GM18519 (cell line): Measurements from ENCODE around the gene HBB.

Experiments used
- ATAC-seq: cut with Tn5 transposase; IDR thresholded peaks from one replicate; pipeline ENCODE4 v1.9.1; 2021; ENCODE audit warnings: mild to moderate bottlenecking, moderate library complexity; ENCODE audit not compliant: unreplicated experiment, low FRiP score

The HBB gene

GRCh38 chr11:5229356-5229755 is 2.5 kb upstream of the HBB start:
- ATAC-seq, result no peak

GRCh38 chr11:5228124-5228523 is 1.3 kb upstream of the HBB start:
- no peak for ATAC-seq

- ATAC-seq, result no peak
These were observed 810 bp upstream of the HBB start for GRCh38 chr11:5227681-5228080.

GRCh38 chr11:5225480-5225871 is 1.4 kb downstream of the HBB start:
- ATAC-seq, result no peak

GRCh38 chr11:5224538-5225479 is 2.1 kb downstream of the HBB start:
- ATAC-seq, result no peak

GRCh38 chr11:5223686-5224085 is 3.2 kb downstream of the HBB start:
- ATAC-seq, result no peak

- ATAC-seq, result no peak
These were observed 3.7 kb downstream of the HBB start for GRCh38 chr11:5223146-5223545.

- ATAC-seq, result no peak
These were observed 16.4 kb downstream of the HBB start for GRCh38 chr11:5210376-5210885.

- ATAC-seq, result no peak
These were observed 22.1 kb downstream of the HBB start for GRCh38 chr11:5204787-5205186.

- ATAC-seq, result no peak
These were observed 23.5 kb downstream of the HBB start for GRCh38 chr11:5203366-5203765.

GRCh38 chr11:5200582-5200981 is 26.3 kb downstream of the HBB start, which contains the start of gene OR51V1:
TSS of gene OR51V1 (minus strand) at chr11:5200682. CDS start at chr11:5200682, 0 bp downstream.
- ATAC-seq, result no peak

- ATAC-seq, result no peak
These were observed 28.6 kb downstream of the HBB start for GRCh38 chr11:5198285-5198684.

GRCh38 chr11:5197536-5197935 is 29.3 kb downstream of the HBB start:
- no peak for ATAC-seq

- ATAC-seq, result no peak
These were observed 30.1 kb downstream of the HBB start for GRCh38 chr11:5196731-5197130.

- ATAC-seq, result no peak
These were observed 30.8 kb downstream of the HBB start for GRCh38 chr11:5196067-5196466.

- no peak for ATAC-seq
These were observed 34.1 kb downstream of the HBB start for GRCh38 chr11:5192738-5193137.

GRCh38 chr11:5188201-5188600 is 38.7 kb downstream of the HBB start:
- no peak for ATAC-seq

GRCh38 chr11:5178046-5178837 is 48.6 kb downstream of the HBB start:
- ATAC-seq, result no peak
